Tibial artery (tissue), 4 donors: Measurements from ENCODE around the gene TMTC2.
"Not testable (repeated sequence)": the region's sequence is repeated elsewhere in the genome, so short reads cannot be mapped to it uniquely, and the experiment has no call there.

Experiments
- DNase-seq, 2 donors: peaks; one replicate each; pipeline ENCODE4 v3.0.0-alpha.2; 2019
- H3K27ac ChIP-seq, 2 donors: fragments of 200-600 bp; sonication (generic) in 1 of 2; 1 replicate in 1 of 2; 2 replicates in 1 of 2; pipeline ENCODE4 v1.5.1; 2018 to 2019; ENCODE audit warnings: mild to moderate bottlenecking in 1 of 2
- H3K27me3 ChIP-seq, 2 donors: fragments of 200-600 bp; sonication (generic) in 1 of 2; one replicate each; pipeline versions ENCODE4 v1.5.1 to v1.6.0; 2016 to 2019
- H3K36me3 ChIP-seq, 3 donors: fragments of 200-600 bp; sonication (generic) in 2 of 3; one replicate each; pipeline ENCODE4 v1.5.1; 2016 to 2019; ENCODE audit warnings: mild to moderate bottlenecking in 2 of 3
- H3K4me1 ChIP-seq, 4 donors: fragments of 200-600 bp; sonication (generic) in 2 of 4; 1 replicate in 3 of 4; 2 replicates in 1 of 4; pipeline ENCODE4 v1.5.1; 2016 to 2019
- H3K4me3 ChIP-seq, 2 donors: fragments of 200-600 bp; sonication (generic) in 1 of 2; 1 replicate in 1 of 2; 2 replicates in 1 of 2; pipeline ENCODE4 v1.5.1; 2018 to 2019; ENCODE audit warnings: mild to moderate bottlenecking in 2 of 2
- H3K9me3 ChIP-seq, 3 donors: fragments of 200-600 bp; sonication (generic) in 1 of 3; one replicate each; pipeline ENCODE4 v1.5.1; 2016 to 2019
- CTCF ChIP-seq, 2 experiments: fragments of 200-600 bp in 1 of 2; fragments of 450-650 bp in 1 of 2; IDR thresholded peaks; one replicate each; pipeline ENCODE4 v1.5.1; 2017 to 2019; ENCODE audit warnings: antibody characterized with exemption in 2 of 2, mild to moderate bottlenecking in 1 of 2, moderate library complexity in 1 of 2
- intact Hi-C: fragments of 100-400 bp; cut with DNase I; formaldehyde crosslinking; loops from one replicate; pipeline ENCODE4 v1.15.0; 2023; ENCODE audit warnings: low total_unique reads

TMTC2 gene

GRCh38 chr12:82838131-82838551 lies 151.4 kb downstream of the TMTC2 start:
- no peak for DNase-seq
- no peaks in the 10 kb centered on the region for H3K36me3 ChIP-seq
- intact Hi-C loops: no loop called here
- no peaks in the 10 kb centered on the region for H3K4me1 ChIP-seq
- H3K27me3 ChIP-seq: no peaks in the 10 kb centered on the region
- H3K27ac ChIP-seq: no peak overlapping the region
- no peak for TF ChIP-seq CTCF (IDR thresholded peaks at IDR 0.05)
- H3K9me3 ChIP-seq: no peaks in the 10 kb centered on the region
- H3K4me3 ChIP-seq: no peak overlapping the region

GRCh38 chr12:82838827-82839226 lies 152.1 kb downstream of the TMTC2 start:
- no peaks in the 10 kb centered on the region for H3K4me1 ChIP-seq
- DNase-seq: no peak
- no peak overlapping the region for H3K4me3 ChIP-seq
- H3K27me3 ChIP-seq: no peaks in the 10 kb centered on the region
- TF ChIP-seq CTCF (IDR thresholded peaks at IDR 0.05): no peak
- no peaks in the 10 kb centered on the region for H3K36me3 ChIP-seq
- intact Hi-C loops: no loop called here
- no peaks in the 10 kb centered on the region for H3K9me3 ChIP-seq
- no peak overlapping the region for H3K27ac ChIP-seq

DNA sequence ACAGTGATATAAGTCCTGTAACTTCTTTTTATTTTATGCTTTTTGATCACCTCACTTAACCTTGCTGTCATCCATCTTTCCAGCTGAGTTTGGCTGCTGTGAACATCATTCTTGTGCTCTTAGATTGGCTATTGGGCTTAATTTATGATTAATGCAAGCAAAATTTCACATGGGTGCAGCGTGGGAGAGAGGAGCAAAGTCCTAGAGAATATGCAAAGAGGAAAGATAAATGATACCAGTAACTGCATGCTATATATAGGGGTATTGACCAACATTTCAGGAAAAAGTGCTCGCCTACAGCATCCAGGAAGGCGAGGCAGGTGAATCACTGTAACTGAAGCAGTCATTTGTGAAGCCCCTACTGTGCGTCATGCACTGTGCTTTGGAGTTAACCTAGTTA lies 153.1 kb downstream of the TMTC2 start:
- H3K27ac ChIP-seq: no peak overlapping the region
- H3K9me3 ChIP-seq: no peaks in the 10 kb centered on the region
- TF ChIP-seq CTCF (IDR thresholded peaks at IDR 0.05): no peak
- no peak for DNase-seq
- intact Hi-C loops: no loop called here
- H3K27me3 ChIP-seq: no peaks in the 10 kb centered on the region
- H3K36me3 ChIP-seq: no peaks in the 10 kb centered on the region
- H3K4me1 ChIP-seq: no peaks in the 10 kb centered on the region
- no peak overlapping the region for H3K4me3 ChIP-seq

- H3K4me3 ChIP-seq: no peak overlapping the region
- no peaks in the 10 kb centered on the region for H3K27me3 ChIP-seq
- no peaks in the 10 kb centered on the region for H3K4me1 ChIP-seq
- TF ChIP-seq CTCF (IDR thresholded peaks at IDR 0.05): no peak
- no peak for DNase-seq
- intact Hi-C loops: no loop called here
- H3K27ac ChIP-seq: no peak overlapping the region
- no peaks in the 10 kb centered on the region for H3K9me3 ChIP-seq
- no peaks in the 10 kb centered on the region for H3K36me3 ChIP-seq
Measured at GRCh38 chr12:82841487-82841904, 154.8 kb downstream of the TMTC2 start.

DNA sequence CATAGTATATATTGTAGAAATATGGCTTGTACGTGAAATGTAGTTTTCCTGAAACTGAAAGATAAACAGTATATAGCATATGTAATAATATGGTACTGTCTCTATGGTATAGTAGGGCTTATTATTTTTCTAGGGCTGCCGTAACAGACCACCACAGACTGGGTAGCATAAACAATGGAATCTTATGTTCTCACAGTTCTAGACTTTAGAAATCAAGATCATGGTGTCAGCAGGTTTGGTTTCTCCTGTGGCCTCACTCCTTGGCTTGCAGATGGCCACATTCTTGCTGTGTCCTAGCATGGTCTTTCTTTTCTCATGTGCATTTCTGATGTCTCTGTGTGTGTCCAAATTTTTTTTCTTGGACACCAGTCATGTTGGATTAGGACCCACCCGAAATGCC lies 155.8 kb downstream of the TMTC2 start:
- no peaks in the 10 kb centered on the region for H3K36me3 ChIP-seq
- DNase-seq: no peak
- intact Hi-C loops: no loop called here
- H3K27ac ChIP-seq: no peak overlapping the region
- no peak for TF ChIP-seq CTCF (IDR thresholded peaks at IDR 0.05)
- H3K9me3 ChIP-seq: no peaks in the 10 kb centered on the region
- H3K4me3 ChIP-seq: no peak overlapping the region
- no peaks in the 10 kb centered on the region for H3K4me1 ChIP-seq
- no peaks in the 10 kb centered on the region for H3K27me3 ChIP-seq

DNA sequence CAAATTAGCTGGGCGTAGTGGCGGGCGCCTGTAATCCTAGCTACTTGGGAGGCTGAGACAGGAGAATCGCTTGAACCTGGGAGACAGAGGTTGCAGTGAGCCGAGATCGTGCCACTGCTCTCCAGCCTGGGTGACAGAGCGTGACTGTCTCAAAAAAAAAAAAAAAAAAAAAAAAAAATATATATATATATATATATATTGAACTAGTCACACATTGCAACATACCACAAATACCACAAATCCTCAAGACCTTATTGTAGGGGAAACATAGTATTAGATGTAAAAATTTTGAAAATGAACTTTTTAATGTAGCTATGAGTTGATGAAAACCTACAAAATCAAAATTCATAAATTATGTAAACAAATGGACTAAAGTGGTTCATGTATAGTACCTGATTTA lies 158.4 kb downstream of the TMTC2 start:
- H3K36me3 ChIP-seq, DNase-seq, H3K27ac ChIP-seq, H3K4me1 ChIP-seq, H3K4me3 ChIP-seq, H3K9me3 ChIP-seq, H3K27me3 ChIP-seq, intact Hi-C loops: not testable (repeated sequence)
